GM13977 (cell line): ENCODE data around the gene RAP2A.

Source experiments
- DNase-seq: peaks from one replicate; pipeline ENCODE4 v3.0.0; 2012; ENCODE audit warnings: low spot score
- CTCF ChIP-seq: IDR thresholded peaks from 2 replicates; pipeline ENCODE4 v1.5.1; 2012; ENCODE audit warnings: mild to moderate bottlenecking, control low read depth; ENCODE audit not compliant: insufficient read depth; ENCODE audit errors: extremely low read depth, missing control alignments
- in situ Hi-C: fragments of 300-500 bp; cut with MboI; formaldehyde crosslinking; loops from one replicate; pipeline ENCODE4 v1.12.0; 2022; ENCODE audit warnings: low sequenced_read_pairs, low pct_unique_long_range_greater_than_20kb, mixed read lengths, inconsistent platforms; ENCODE audit not compliant: unreplicated experiment

RAP2A gene

GRCh38 chr13:97483465-97483864 is 49.5 kb downstream of the RAP2A start:
- no peak for TF ChIP-seq CTCF
- in situ Hi-C loops = no loop called here
- no peak for DNase-seq

GRCh38 chr13:97484301-97484700 is 50.3 kb downstream of the RAP2A start:
- no peak for TF ChIP-seq CTCF
- DNase-seq = no peak
- in situ Hi-C loops = no loop called here

- TF ChIP-seq CTCF = no peak
- in situ Hi-C loops = no loop called here
- no peak for DNase-seq
Measured at GRCh38 chr13:97485320-97485719, 51.4 kb downstream of the RAP2A start.

- no peak for DNase-seq
- no peak for TF ChIP-seq CTCF
- in situ Hi-C loops = no loop called here
Measured at GRCh38 chr13:97490702-97491307, 56.8 kb downstream of the RAP2A start.

GRCh38 chr13:97491452-97491851 is 57.5 kb downstream of the RAP2A start:
- DNase-seq = no peak
- no peak for TF ChIP-seq CTCF
- in situ Hi-C loops = no loop called here

- DNase-seq = no peak
- TF ChIP-seq CTCF = no peak
- in situ Hi-C loops = no loop called here
Measured at GRCh38 chr13:97492257-97492656, 58.3 kb downstream of the RAP2A start.
